HG03139 (cell line): ENCODE measurements around the gene ACADM.
"Not testable (repeated sequence)": the region's sequence is repeated elsewhere in the genome, so short reads cannot be mapped to it uniquely, and the experiment has no call there.

ENCODE experiments used
- ATAC-seq: cut with Tn5 transposase; IDR thresholded peaks from one replicate; pipeline ENCODE4 v1.9.1; 2021; ENCODE audit not compliant: unreplicated experiment

The ACADM gene

DNA sequence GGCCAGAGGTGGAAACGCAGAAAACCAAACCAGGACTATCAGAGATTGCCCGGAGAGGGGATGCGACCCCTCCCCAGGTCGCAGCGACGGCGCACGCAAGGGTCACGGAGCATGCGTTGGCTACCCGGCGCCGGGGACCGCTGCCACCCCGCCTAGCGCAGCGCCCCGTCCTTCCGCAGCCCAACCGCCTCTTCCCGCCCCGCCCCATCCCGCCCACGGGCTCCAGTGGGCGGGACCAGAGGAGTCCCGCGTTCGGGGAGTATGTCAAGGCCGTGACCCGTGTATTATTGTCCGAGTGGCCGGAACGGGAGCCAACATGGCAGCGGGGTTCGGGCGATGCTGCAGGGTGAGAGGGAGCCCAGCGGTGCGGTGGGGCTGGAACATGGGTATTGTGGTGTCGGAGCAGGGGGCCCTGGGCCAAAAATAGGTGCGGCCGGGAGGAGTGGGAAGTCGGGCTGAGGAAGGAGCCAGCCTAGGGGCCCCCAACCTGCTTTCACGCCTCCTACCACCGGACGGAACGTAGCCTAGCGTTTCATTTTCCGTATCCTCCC is at the start of gene ACADM:
Gene ACADM, plus strand, starts transcription at position 238 of the 551 bp plus-strand sequence. Its CDS starts 79 bp downstream, at position 317.
- peak; percentile 89 for ATAC-seq

DNA sequence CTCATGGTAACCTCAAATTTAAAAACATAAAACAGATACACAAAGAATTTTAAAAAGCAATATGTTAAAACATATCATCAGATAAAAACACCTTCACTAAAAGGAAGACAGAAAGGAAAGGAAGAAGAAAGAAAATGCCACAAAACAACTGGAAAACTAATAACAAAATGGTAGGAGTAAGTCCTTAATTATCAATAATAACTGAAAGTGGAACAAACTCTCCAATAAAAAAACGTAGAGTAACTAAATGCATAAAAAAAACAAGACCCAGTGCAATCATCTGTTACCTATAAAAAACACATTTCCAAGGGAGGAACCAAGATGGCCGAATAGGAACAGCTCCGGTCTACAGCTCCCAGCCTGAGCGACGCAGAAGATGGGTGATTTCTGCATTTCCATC is 47.1 kb upstream of the ACADM start:
- ATAC-seq, result no peak

DNA sequence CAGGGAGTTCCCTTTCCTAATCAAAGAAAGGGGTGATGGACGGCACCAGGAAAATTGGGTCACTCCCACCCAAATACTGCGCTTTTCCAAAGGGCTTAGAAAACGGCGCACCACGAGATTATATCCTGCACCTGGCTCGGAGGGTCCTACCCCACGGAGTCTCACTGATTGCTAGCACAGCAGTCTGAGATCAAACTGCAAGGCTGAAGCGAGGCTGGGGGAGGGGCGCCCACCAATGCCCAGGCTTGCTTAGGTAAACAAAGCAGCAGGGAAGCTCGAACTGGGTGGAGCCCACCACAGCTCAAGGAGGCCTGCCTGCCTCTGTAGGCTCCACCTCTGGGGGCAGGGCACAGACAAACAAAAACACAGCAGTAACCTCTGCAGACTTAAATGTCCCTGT is 46.5 kb upstream of the ACADM start:
- not testable (repeated sequence) for ATAC-seq

DNA sequence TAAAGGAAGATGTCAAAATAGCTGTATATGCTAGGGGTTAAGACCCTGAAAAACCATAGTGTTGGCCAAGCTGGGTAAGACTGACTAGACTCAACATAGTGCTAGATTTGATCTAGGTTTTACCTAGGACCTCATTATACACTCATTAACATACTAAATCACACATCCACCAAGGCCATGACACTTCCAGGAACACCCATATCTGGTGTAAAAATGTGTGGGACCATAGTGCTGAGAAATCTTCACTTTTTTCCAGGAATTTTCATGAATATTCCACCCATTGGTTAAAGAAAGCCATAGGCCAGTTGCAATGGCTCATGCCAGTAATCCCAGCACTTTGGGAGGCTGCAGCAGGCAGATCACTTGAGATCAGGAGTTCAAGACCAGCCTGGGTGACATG is 34.0 kb upstream of the ACADM start:
- no peak for ATAC-seq

DNA sequence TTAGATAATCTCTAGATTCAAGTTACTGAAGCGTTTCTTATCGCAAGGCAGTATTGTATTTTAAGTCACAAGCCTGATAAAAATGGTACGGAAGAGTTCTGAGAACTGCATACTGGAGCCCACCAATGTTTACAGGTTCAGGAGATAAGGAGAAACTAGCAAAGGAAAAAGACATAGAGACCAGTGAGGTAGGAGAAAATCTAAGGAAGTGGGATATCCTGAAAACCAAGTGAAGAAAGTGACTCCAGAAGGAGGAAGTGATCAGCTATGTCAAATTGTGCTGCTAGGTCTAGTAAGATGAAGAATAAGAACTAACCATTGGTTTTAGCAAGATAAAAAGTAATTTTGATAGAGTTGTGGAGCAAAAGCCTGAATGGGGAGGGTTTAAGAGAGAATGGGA is 31.0 kb upstream of the ACADM start:
- ATAC-seq, result no peak

DNA sequence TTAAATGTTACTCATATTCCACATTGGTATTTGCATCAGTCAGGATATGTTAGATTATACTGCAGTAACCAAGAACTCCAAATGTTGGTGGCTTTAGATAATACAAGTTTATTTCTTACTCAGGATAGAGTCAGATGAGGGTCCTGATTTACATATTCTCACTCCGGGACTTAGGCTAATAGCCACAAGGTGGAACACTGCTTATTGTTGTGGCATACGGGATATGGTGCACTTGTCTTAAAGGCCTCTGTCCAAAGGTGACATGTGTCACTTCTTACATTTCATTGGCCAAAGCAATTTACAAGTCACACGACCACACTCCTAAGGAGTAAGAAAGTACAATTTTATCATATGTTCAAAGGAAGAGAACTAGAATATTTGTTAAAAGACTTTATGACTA is 28.5 kb upstream of the ACADM start:
- no peak for ATAC-seq

DNA sequence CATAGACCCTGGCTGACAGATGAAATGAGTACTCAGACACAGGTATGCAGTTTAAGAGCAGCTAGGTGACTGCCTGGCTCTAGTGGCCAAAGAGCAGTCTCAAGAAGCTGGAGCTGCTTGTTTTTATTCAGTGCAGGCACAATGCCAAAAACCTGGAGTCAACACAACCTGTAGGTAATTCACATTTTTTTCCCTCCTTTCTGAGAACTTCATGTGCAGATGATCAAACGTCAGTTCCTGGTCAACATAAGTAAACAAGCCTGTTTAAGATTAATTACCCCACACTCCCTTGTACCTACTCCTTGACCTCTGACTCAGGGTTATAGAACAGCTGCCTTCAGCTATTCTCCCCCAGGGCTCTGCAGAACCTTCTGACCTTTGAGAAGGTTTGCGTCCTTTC is 17.3 kb upstream of the ACADM start:
- no peak for ATAC-seq

DNA sequence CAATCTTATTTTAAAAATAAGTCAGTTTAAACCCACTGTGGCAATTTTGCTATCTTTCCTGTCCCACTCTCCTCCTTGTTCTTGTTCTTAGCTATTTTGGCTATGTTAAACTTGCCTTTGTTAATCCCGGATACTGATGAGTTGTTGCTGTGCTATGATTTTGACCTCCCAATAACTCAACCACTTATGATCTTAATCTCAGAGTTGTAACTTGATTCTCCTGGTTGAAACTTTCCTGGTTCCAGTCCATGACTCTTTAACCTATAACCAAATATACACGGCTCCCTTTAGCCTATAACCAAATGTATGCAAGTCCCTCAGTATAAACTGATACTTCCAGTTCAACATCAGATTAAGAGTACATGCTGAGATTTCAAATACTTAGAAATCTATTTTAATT is 15.6 kb upstream of the ACADM start:
- ATAC-seq, result no peak

DNA sequence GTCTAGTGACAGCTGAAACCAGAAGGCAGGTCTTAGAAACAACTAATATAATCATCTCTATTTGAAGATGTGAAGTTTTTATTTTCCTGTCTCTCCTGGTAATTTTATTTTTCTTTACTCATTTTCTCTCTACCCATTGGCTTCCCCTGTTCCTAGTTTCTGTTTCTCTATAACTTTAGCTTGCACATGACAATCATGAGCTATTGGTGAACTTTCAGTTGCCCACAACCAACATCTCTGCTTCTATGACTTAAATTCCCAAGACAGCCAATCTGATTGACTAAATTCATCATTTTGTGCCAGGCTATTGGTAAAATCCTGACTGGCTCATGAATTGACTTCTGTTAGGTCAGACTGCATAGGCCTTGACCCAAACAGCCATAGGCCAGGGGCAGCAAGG is 13.7 kb upstream of the ACADM start:
- no peak for ATAC-seq

DNA sequence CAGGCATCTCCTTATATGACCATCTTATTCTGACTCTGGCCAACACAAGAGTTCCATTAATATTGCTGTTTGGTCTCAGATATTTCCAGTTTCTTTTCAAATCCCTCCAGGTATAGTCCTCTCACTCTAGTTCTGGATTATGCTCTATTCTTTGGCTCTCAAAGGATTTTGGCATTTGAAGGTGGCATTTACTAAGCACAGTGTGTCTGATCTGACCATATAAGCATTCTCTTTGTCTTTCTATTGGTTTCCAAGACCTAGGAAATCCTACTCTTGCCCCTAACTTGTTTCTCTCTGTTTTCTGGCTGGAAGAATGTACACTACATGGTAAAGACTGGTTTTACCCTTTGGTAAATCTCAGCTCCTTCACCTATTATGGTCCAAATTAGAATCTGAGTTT is 12.7 kb upstream of the ACADM start:
- ATAC-seq, result no peak

DNA sequence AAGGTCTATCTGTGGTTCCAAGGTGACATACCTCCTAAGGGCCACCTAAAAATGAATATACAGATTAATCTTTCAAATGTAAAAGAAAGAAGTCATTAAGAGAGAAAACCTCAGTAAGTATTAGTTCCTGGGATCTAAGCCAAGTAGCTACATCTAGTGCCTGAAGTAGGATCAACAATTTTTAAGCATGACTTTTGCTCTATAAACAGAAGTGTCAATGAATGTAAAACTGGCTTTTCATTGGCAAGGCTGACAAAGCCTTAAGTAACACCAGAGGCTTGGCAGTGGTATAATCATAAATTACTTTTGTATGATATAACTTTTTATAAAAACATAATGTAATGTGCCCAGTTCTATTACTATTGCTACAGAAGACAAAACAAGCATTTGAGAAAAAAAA is 12.2 kb upstream of the ACADM start:
- ATAC-seq, result no peak

DNA sequence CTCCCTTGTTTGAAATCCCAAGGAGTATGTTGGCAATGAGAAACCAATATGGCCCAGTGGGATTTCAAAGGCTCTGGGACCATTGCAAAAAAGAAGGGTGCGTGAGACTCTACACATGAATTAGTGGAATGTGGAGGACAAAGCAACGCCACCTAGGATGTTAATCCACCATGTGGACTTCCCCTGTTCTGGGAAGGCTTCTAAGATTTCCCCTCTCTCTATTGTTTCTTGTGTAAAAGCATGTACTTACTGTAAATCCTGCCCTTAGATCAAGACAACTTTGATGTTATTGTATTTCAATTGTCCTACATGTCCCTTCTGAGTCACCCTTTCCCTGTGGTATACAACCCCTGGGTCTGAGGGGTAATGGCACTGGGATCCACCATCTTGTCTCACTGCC is 4.7 kb upstream of the ACADM start:
- no peak for ATAC-seq

DNA sequence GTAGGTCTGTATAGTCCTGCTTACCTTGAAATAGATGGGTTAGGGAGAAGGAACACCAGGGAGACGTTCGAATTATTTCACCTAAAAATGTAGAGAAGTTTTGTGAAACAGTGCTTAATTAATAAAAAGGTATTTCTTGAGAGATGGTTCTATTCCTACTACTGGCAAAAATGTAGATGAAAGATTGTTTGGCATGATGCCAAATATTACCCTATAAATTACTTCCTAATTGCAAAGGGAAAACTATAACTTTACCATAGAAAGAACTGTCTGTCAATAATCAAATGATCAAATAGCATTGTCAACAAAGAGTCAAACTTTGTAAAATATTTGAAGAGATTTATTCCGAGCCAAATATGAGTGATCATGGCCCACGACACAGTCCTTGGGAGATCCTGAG is 4.2 kb upstream of the ACADM start:
- ATAC-seq, result no peak

DNA sequence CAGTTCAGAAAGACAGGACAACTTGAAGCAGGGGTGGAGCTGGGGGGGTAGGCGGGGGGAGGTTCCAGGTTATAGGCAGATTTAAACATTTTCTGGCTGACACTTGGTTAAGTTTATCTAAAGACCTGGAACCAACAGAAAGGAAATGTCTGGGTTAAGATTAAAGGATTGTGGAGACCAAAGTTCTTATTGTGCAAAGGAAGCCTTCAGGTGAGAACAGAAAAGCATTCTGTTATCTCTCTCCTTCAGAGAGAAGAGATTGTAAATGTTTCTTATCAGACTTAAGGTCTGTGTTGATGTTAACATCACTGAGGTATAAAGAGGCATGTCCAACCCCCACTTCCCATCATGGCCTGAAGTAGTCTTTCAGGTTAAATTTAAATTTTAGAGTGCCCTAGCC is 3.7 kb upstream of the ACADM start:
- no peak for ATAC-seq

DNA sequence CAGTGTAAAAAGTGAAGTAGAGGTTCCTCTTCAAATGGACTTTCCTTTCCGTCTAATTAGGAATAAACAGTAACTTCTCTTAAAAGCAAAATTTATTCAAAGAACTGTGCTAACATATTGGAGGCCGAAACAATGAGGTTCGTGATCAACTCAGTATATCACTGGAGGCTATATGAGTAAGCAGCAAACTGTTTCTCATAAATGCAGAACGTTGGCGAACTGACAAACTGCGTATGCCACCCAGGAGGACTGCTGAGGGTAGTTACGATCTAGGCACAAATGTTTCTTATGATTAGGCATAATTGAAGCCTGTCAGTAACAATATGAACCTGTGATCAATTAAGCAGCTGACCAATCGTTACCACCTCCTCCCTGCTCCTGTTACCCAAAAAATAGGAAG is 2.3 kb upstream of the ACADM start:
- not testable (repeated sequence) for ATAC-seq

DNA sequence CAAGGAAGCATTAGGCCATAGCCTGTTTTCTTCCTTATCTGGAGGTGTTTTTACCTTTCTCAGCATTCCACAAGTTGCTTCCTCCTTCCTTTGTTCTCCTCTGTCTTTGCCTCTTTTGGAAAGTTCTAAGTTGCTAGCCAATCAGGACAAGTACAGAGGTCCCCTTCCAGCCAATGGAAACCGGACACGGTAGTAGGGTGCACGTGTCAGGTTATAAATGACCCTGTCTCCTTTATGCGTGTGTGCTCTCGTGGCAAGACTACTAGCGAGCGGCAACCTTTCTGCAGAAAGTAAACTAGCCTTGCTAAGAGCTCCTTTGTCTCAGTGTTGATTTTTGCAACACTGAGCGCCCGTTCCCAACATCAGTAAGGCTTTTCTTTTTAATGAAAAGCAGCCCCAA is 1.5 kb upstream of the ACADM start:
- ATAC-seq, result no peak

DNA sequence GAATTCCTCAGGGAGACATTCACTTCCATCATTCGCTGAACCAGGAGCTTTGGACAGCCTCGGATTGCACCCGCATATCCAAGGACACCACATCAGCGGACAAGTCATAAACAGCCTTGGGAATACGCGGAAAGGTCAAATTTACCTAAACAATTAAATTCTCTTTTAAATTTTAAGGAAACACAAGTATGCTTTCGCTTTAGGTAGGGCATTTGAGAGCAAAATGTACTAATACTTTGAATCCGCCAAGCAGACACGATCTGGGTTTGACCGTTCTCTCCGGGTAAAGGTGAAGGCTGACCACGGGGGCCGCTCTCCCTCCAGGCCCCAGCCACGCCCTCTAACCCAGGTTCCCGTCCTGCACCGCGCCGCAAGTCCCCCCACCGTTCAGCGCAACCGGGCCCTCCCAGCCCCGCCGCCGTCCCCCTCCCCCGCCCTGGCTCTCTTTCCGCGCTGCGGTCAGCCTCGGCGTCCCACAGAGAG is 479 bp upstream of the ACADM start:
- ATAC-seq, result peak; percentile 76

DNA sequence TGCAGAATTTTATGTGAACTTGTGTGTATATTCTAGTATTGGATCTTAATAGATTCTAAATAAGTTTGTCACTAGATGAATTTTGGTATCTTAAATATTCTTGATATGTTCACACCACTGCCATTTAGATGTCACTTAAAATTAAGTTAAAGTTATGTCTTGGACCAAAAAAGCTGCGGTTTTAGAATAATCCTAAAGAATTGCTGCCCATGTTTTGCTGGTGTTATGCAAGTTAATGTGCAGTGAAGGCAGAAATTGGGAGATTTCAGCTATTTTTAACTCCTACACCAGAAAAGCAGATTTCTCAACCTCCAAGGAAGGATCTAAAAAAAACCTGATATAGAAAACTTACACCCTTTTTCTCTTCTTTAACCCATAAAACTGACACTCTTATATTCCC is 757 bp downstream of the ACADM start:
- no peak for ATAC-seq

DNA sequence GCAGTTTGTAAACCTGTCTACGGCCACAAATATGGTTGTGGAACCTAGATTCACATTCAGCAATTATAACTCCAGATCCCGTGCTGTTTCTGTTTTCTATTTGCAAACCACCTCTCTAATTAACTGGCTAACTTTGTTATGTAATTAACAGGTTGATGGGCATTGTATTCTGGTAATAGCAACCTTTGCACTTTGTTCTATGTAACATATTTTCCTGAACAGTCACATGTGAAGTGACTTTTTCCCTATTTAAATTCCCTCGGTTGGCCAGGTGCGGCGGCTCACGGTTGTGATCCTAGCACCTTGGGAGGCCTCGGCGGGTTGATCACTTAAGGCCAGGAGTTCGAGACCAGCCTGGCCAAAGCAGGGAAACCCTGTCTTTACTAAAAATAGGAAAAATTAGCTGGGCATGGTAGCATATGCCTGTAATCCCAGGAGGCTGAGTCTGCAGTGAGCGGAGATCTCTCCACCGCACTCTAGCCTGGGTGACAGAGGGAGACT is 1.4 kb downstream of the ACADM start:
- no peak for ATAC-seq

DNA sequence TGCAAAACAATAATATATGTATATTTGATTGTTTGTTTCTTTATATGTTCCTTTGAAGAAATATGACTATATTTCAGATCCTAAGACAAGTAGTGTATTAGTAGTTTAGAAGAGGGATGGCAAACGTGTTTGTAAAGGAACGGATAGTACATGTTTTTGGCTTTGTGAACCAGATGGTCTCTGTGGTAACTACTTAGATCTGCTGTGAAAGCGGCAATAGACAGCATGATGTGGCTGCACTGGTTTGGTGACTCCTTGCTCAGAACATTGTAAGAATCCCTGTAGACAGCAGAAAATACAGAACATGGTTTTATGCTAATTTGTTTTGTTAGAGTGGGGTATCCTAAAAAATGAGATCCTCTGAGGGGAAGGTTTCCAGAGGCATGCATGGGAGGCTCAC is 3.1 kb downstream of the ACADM start:
- no peak for ATAC-seq

DNA sequence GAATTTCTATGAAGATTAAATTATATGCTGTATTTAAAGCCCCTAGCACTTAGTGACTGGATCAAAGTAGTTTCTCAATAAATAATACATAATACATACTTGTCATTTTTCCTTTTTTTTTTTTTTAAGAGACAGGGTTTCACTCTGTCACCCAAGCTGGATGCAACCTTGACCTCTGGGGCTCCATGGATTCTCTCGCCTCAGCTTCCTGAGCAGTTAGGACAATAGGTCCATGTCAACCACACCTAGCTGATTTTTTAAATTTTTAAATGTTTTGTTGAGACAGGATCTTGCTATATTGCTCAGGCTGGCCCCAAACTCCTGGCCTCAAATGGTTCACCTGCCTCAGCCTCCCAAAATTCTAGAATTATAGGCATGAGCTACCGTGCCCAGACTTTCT is 5.9 kb downstream of the ACADM start:
- no peak for ATAC-seq

DNA sequence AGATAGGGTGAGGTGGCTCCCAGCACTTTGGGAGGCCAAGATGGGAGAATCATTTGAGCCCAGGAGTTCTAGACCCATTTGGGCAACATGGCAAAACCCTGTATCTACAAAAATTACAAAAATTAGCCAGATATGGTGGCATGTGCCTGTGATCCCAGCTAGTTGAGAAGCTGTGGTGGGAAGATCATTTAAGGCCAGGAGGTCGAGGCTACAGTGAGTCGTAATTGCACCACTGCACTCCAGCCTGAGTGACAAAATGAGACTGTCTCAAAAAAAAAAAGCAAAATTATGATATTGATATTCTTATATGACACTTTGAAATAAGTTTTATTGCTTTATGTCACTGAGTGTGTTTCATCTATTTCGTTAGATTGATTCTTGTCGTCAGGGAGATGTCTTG is 7.4 kb downstream of the ACADM start:
- ATAC-seq, result no peak

DNA sequence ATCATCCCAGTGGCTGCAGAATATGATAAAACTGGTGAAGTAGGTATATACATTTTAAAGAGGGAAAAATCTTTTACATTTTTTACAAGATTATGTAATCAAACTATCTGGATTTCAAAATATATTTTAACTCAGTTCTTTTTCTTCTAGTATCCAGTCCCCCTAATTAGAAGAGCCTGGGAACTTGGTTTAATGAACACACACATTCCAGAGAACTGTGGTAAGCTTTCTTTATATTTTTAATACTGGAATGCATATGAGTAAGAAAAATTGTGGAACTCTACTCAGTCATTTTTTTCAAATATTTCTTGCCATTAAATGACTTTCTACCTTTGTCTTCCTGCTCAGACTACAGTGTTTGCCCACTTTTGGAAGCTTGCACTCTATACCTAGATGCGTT is 8.2 kb downstream of the ACADM start:
- no peak for ATAC-seq
